ENCODE results near the gene ALCAM. TPM values are rescaled to one million over a fixed set of nuclear protein-coding genes. Genes with fewer than 3 reads are reported as not detected.

Gene ALCAM
- polyA plus RNA-seq, 1 donor from 2014 or later, result 94.7 TPM

GRCh38 chr3:105465251-105465853 lies 98.6 kb downstream of the ALCAM start:
- Histone ChIP-seq H3K36me3 (ENCODE audit: insufficient read depth, low read length) (no peaks in the 10 kb centered on the region), H3K27me3 (ENCODE audit: insufficient read depth, low read depth, low read length) (no peaks in the 10 kb centered on the region), H3K4me2 (ENCODE audit: low read length) (no peak overlapping the region), H4K20me1 (ENCODE audit: insufficient read depth) (no peaks in the 10 kb centered on the region), H3K9me2 (ENCODE audit: insufficient read depth, low read length) (no peaks in the 10 kb centered on the region), H3K27ac (ENCODE audit: low read length) (no peak overlapping the region), H3K9me3 (ENCODE audit: low read length) (no peaks in the 10 kb centered on the region), H3K9ac (ENCODE audit: low read length) (no peak overlapping the region), H2AFZ (ENCODE audit: low read depth, low read length) (no peak overlapping the region), H3F3A (ENCODE audit: insufficient read depth, low read length, poor library complexity, severe bottlenecking) (no peaks in the 10 kb centered on the region), H3K79me2 (replicated peaks; ENCODE audit: insufficient read depth, low read length) (no peaks in the 10 kb centered on the region), H3K4me3 (ENCODE audit: low read length) (no peak overlapping the region)
- no peak for TF ChIP-seq EP300 (conservative IDR thresholded peaks at IDR 0.05; ENCODE audit: poor library complexity, severe bottlenecking)
- no peak for TF ChIP-seq RAD21 (conservative IDR thresholded peaks at IDR 0.05)
- no peak for TF ChIP-seq EZH2 (IDR thresholded peaks at IDR 0.05; ENCODE audit: borderline replicate concordance, insufficient read depth, low read length, poor library complexity, severe bottlenecking)
- TF ChIP-seq CTCF (IDR thresholded peaks at IDR 0.05; ENCODE audit: poor library complexity, severe bottlenecking), result no peak
- TF ChIP-seq TAF1 (IDR thresholded peaks at IDR 0.05; ENCODE audit: low read depth), result no peak
- TF ChIP-seq POLR2AphosphoS5 (IDR thresholded peaks at IDR 0.05), result no peak
- TF ChIP-seq MXI1 (conservative IDR thresholded peaks at IDR 0.05; ENCODE audit: poor library complexity, severe bottlenecking), result no peak
- TF ChIP-seq REST (IDR thresholded peaks at IDR 0.05; ENCODE audit: borderline replicate concordance), result no peak
- no peak for TF ChIP-seq SMC3 (conservative IDR thresholded peaks at IDR 0.05; ENCODE audit: poor library complexity)

GRCh38 chr3:105466072-105466471 lies 99.4 kb downstream of the ALCAM start:
- H4K20me1 ChIP-seq (ENCODE audit: insufficient read depth), result no peaks in the 10 kb centered on the region
- H3K36me3 ChIP-seq (ENCODE audit: insufficient read depth, low read length), result no peaks in the 10 kb centered on the region
- no peaks in the 10 kb centered on the region for H3K9me2 ChIP-seq (ENCODE audit: insufficient read depth, low read length)
- H2AFZ ChIP-seq (ENCODE audit: low read depth, low read length), result no peak overlapping the region
- H3K27me3 ChIP-seq (ENCODE audit: insufficient read depth, low read depth, low read length), result no peaks in the 10 kb centered on the region
- H3K79me2 ChIP-seq (replicated peaks; ENCODE audit: insufficient read depth, low read length), result no peaks in the 10 kb centered on the region
- H3K4me2 ChIP-seq (ENCODE audit: low read length), result no peak overlapping the region
- H3K27ac ChIP-seq (ENCODE audit: low read length), result no peak overlapping the region
- H3K9ac ChIP-seq (ENCODE audit: low read length), result no peak overlapping the region
- no peaks in the 10 kb centered on the region for H3F3A ChIP-seq (ENCODE audit: insufficient read depth, low read length, poor library complexity, severe bottlenecking)
- H3K4me3 ChIP-seq (ENCODE audit: low read length), result no peak overlapping the region
- no peaks in the 10 kb centered on the region for H3K9me3 ChIP-seq (ENCODE audit: low read length)
- TF ChIP-seq CTCF (IDR thresholded peaks at IDR 0.05; ENCODE audit: poor library complexity, severe bottlenecking) (no peak), TAF1 (IDR thresholded peaks at IDR 0.05; ENCODE audit: low read depth) (no peak), REST (IDR thresholded peaks at IDR 0.05; ENCODE audit: borderline replicate concordance) (no peak), SMC3 (conservative IDR thresholded peaks at IDR 0.05; ENCODE audit: poor library complexity) (no peak), EP300 (conservative IDR thresholded peaks at IDR 0.05; ENCODE audit: poor library complexity, severe bottlenecking) (no peak), RAD21 (conservative IDR thresholded peaks at IDR 0.05) (no peak), EZH2 (IDR thresholded peaks at IDR 0.05; ENCODE audit: borderline replicate concordance, insufficient read depth, low read length, poor library complexity, severe bottlenecking) (no peak), POLR2AphosphoS5 (IDR thresholded peaks at IDR 0.05) (no peak), MXI1 (conservative IDR thresholded peaks at IDR 0.05; ENCODE audit: poor library complexity, severe bottlenecking) (no peak)

Data from neural cell (in vitro differentiated cells).